Stimulated activated CD8-positive, alpha-beta memory T cell treated with anti-CD3 and anti-CD28 coated beads, Interleukin-7, amount 100 ng/mL, for 48 hours (primary cell): ENCODE data around the gene TMEM106B.
"Not testable (repeated sequence)": the region's sequence is repeated elsewhere in the genome, so short reads cannot be mapped to it uniquely, and the experiment has no call there.

Source experiments
- DNase-seq, 2 donors: peaks; one replicate each; pipeline ENCODE4 v3.0.0-alpha.2; 2020; ENCODE audit warnings: low read depth in 1 of 2; ENCODE audit errors: extremely low read depth in 1 of 2

Gene TMEM106B

GRCh38 chr7:12211054-12211710 lies at the start of gene TMEM106B:
TMEM106B (plus strand) TSS chr7:12211294; CDS start chr7:12214811, 3,517 bp downstream.
- peak; percentile 96 for DNase-seq

- DNase-seq = no peak
Measured at GRCh38 chr7:12162415-12163113, 48.5 kb upstream of the TMEM106B start.

- DNase-seq = not testable (repeated sequence)
Measured at GRCh38 chr7:12168065-12168464, 43.0 kb upstream of the TMEM106B start.

DNA sequence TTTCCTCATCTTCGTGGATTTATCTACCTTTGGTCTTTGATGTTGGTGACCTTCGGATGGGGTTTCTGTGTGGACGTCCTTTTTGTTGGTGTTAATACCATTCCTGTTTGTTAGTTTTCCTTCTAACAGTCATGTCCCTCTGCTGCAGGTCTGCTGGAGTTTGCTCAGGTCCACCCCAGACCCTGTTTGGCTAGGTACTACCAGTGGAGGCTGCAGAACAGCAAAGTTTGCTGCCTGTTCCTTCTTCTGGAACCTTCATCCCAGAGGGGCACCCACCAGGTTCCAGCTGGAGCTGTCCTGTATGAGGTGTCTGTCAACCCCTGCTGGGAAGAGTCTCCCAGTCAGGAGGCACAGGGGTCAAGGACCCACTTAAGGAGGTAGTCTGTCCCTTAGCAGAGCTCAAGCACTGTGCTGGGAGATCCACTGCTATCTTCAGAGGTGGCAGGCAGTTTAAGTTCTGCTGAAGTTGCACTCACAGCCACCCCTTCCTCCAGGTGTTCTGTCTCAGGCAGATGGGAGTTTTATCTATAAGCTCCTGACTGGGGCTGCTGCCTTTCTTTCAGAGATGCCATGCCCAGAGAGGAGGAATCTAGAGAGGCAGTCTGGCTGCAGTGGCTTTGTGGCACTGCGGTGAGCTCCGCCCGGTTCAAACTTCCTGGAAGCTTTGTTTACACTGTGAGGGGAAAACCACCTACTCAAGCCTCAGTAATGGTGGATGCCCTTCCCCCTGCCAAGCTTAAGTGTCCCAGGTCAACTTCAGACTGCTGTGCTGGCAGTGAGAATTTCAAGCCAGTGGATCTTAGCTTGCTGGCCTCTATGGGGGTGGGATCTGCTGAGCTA lies 40.9 kb upstream of the TMEM106B start:
- DNase-seq = peak; percentile 2 to 16

- no peak for DNase-seq
Measured at GRCh38 chr7:12173671-12174070, 37.4 kb upstream of the TMEM106B start.

DNA sequence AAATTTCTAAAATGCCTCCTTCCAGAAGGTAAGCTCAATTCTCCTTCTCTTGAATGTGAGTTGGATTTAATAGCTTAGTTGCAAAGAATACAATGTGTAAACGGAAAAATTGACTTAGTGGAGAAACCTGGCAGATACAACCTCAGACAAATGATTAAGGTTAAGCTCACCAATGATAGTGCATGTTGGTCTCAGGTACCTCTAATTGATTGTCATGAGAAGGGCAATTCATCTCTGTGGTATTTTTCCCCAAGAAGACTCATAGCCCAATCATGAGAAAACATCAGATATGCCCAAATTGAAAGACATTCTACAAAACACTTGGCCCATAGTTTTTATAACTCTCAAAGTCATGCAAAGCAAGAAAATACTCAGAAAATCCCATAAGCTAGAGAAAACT lies 36.2 kb upstream of the TMEM106B start:
- DNase-seq = no peak

DNA sequence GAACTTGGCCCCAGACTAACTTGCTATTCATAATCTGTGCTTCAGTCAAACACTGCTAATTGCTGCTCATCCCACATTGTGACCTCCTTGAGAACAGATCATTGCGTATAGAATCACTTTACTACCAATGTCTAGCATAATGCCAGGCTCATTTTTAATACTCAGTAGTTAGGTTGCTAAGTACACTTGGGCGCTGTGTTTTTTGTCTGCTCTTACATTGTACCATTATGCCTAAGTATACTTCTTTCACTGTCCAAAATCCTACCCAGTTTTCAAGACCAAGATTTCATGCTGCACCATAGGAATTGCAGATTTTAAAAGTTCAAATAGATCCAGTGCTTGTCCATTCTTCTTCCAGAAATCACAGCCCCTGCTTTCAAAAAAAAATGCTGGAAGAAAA lies 32.8 kb upstream of the TMEM106B start:
- DNase-seq = no peak

DNA sequence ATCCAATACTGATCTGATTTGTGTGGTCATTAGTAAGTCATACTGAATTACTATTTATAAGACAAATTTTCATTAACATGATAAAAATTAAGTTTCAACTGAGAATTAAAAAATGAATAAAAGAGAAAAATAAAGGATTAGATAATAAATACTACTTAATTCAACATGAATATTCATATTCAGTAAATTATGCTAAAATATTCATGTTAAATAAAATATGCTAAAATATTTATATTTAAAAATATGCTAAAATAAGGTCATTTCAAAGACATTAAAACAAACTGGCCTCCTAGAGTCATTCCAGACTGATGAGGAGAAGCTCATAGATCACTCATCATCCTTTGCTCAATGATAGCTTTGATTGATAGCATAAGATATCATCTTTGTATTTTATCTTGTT lies 16.7 kb upstream of the TMEM106B start:
- no peak for DNase-seq

DNA sequence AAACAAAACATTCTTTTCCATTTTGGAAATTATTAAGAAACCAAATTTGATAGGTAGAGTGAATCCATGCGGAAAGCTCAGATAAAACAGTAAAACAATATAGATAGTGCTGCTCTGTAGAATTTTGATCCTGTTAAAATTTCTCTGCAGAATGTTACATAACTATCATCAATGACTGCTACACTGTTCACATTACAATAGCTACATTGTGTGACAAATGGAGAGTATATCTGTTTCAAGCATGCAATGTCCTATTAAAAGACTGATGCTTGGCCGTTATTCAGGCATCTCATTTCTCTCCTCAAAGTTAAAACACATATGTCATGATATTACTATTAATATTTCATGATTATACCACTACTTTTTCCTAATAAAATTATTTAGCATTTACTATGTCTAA lies 14.7 kb upstream of the TMEM106B start:
- DNase-seq = no peak

GRCh38 chr7:12199363-12199762 lies 11.7 kb upstream of the TMEM106B start:
- no peak for DNase-seq

DNA sequence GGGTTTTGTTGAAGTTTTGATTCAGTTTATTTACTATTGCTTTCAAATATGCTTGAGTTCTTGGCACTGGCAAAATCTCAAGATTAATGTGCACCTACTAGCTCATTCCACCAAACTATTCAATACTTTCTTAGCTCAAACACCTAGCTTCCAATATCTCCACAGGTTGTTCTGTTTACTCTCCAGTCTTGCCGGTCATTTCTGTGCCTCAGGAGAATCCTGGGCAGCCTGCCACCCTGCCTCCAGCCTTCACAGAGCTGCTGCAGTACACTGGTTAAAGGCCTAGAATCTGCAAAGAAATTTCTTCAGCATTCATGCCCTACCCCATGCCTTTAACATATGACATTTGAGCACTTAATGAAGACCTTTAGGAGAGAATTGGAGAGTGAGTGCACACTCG lies 4.0 kb upstream of the TMEM106B start:
- no peak for DNase-seq

DNA sequence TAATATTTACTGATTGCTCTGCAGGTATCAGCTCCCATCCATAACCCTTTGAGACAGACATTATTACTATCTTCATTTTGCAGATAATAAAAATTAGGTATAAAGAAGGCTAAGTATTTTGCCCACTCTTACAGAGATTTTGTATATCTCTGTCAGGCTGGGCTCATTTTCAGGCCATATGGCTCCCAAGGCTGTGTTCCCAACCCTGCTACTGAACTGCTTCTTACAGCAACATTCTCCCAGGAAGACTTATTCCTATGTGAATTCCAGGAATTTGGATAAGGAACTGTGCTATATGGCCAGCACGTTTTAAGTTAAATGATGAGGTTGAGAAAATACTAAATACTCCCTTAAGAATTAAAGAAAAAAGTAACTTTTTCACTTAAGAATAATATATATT lies 1.9 kb upstream of the TMEM106B start:
- DNase-seq = no peak

- DNase-seq = peak in 1 of 2 donors; percentile 3
Measured at GRCh38 chr7:12210179-12211053, 678 bp upstream of the TMEM106B start.

DNA sequence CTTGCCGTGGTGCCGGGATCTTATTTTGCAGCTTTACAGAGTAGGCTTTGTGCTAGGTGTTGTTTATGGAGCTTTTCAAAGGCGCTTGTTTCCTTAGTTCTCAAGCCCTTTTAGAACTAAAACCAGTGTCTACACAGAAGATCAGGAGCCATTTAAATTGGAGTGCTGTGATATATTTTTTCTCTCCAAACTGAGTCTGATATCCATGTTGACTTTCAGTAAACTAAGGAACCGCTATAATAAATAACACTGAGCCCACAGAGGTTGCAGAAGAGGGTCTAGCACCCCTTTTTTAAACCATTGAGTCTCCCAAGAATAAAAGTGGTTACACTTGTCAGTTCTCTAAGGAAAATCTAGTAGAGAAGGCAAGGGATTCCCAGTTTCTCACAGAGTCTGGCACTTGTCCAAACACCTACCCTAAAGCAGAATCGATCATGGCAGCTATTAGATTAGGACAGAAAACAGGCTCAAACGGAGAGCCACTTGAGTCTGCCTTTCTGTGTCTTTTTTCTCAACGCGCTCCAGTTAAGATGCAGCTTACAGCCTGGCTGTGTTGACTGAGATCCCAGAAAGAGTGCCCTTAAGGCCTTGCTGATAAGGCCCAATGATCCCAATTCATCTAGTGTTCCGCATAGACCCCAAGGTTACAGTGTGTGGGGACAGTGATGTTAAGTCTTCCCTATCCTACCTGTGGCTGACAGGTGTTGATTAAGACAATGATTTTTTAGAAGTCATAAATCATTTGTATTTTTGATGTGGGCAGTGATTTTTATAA lies 804 bp downstream of the TMEM106B start:
- DNase-seq = no peak

DNA sequence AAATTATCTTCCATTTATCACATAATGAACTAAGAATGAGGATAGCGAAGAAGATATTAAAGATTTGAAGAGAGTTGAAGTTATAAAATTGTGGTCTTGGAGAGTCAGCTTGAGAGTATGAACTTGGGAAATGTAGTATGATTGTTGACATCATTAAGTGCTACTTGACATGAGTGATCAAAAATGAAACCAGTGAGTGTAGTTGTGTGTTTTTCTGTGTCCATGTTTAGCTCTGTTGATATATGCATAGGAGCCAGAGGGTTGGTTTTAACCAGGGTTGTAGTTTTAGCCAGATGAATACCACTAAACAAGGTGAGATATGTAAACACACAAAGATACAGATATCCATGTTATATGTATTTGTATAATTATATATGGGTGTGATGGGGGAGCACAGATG lies 6.2 kb downstream of the TMEM106B start:
- DNase-seq = no peak

DNA sequence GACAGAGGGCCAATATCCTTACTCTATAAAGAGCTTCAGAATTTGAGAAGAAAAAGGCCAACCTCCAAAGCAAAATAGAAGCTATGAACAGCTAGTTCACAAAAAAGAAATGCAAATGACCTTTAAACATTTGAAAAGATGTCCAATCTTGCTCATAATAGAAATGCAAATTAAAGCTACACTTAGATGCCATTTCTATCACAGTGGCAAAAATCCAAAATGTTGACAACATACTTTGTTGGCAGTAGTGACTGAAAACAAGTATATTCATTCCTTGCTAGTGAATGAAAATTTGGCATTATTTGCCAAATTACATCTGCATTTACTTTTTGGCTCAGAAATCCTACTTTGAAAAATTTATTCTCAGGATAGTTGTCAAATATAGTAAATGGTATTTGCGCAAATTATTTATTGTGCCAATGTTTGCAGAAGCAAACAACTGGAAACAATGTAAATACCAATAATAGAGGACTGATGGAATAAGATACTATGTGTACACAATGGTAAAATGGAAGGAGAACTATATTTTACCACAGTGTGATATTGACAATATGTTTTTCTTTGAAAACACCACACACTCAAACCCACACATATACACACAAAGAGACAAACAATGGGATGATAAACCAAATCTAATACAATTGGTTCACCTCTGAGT lies 9.4 kb downstream of the TMEM106B start:
- no peak for DNase-seq

GRCh38 chr7:12221414-12221813 lies 10.3 kb downstream of the TMEM106B start:
- no peak for DNase-seq

DNA sequence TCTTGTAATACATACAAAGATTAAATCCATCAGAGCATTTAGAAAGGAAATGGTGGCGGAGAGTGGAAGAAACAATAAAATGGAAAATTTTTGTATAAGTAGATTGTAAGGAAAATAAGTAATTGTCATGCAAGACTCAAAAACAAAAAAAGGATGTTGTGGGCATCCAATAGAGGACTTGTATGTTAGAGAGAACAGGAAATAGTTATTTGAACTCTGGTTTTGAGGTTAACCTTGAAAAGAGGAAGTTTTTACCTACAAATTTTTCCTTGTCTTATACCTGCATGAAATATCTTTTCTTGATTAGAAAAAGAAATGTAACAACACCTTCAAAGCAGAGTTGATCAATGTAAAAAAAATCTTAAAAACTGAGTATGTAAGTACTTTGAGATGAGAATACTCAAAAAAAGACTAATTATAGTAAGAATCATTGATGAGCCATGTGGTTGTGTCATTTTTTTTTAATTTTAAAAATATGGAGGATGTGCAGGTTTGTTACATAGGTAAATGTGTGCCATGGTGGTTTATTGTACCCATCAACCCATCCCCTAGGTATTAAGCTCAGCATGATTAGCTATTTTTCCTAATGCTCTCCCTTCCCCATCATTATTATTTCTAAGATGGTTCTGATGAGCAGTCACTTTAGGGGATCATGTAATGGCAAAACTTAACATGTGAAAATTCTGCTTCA lies 11.9 kb downstream of the TMEM106B start:
- DNase-seq = no peak

GRCh38 chr7:12225017-12225416 lies 13.9 kb downstream of the TMEM106B start:
- DNase-seq = not testable (repeated sequence)
